HG02970 (cell line): ENCODE data around the gene PDE7B.

ENCODE experiments used
- ATAC-seq: cut with Tn5 transposase; IDR thresholded peaks from one replicate; pipeline ENCODE4 v1.9.1; 2021; ENCODE audit warnings: mild to moderate bottlenecking, moderate library complexity, moderate number of reproducible peaks; ENCODE audit not compliant: unreplicated experiment, low FRiP score

Gene PDE7B

DNA sequence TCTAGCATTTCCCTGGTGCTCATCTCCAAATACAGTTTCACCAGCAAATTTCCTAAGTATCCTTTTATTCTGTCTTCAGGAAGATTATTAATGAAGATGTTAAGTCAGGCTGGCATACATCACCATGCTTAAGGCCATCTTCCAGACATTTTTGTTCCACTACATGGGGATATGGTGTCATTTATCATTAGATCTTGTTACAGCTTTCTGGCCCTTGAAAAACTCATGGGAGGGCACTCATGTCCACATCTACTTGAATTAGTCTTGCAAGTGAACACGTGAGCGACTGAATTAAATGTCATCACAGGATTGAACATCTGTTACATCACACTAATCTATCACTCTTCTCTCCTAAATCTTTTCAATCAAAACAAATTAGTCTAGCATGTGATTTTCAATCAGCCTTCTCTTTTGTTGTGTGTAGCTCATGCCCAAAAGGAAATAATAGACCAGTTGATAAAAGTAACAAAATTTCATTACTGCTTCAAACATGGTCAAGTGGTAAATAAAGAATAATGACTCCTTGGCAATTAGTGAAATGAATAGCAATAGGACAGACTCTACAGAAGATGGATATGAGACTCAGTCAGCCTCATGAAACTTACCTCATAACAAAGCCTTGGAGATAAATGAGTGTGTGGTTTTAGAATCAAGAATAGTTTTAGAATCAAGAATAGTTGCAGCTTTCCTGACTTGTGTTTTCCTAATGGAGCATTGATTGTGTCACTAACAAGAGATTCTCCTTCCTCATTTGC is 318.1 kb downstream of the PDE7B start:
- ATAC-seq, result no peak

DNA sequence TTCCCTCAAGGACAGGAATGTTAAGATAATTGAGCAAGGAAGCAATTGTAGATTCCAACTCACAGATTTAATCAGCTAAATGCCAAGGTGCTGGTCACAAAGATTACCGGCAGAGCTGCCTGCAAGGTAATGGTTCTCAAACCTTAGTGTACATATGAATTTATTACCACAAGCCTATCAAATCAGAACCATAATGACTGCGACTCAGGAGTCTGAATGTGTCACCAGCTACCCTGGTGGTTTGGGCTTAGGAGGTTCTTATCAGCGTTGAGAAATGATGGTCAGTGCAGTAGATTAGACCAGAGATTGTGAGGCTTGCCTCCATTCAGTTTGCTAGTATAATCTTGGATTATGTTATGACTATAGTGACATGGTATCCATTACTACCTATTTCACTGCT is 319.7 kb downstream of the PDE7B start:
- ATAC-seq, result no peak

DNA sequence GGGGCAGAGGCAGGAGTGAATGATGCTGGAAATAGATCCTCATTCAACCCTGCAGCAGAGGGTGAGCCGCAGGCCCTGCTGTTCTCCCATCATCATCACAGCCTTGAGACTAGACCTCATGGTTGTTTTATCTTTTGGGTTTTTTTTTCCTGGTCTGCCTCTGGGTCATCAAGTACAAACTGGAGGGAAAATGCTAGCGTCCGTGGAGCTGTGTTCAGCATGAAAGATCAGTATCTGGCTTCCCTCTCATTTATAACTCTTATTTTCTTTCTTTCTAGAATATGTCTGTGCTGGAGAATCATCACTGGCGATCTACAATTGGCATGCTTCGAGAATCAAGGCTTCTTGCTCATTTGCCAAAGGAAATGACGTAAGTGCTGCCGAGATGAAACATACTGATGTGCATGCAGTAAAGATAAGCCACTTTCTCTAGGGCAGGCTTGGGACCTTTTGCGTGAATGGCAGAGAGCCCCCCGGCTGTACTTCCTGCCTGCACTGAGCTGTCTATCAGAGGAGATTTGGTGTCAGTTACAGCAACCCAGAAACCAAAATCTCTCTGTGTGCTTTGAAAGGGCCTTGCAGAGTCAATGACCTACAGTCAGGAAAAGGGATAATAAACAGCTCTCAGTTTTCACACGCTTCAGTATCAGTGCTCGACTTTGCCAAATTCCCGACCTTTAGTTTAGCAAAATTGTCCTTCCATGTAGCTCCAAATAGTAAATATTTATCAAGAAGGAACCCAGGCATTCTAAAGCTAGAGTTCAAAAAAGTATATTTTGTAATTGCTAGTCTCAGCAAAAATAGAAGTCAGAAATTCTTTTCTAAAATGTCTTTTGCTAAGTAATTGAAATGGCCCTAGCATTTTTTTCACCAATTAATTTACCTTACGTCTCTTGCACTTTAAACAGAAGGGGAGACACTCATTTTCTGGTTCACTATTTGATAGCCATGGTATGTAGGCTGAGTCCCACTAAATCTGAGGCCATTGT is 322.3 kb downstream of the PDE7B start:
- ATAC-seq, result no peak

DNA sequence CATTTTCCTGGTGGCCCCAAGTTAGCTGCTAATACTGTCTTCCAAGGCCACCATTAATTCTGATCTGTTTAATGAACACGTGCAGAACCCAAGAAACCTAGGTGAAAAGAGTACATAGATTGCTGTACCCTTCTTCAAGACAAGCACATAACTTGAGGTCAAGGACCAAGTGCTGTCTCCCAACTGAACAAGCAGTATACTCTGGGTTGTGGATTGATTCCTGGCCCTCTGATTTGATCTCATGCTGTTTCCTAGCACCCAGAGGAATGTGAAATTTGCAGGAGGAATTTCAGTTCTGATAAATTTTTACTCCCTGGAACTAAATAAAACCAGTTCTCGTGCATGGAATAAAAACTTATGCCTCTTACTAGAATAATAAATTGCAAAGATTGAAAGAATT is 323.0 kb downstream of the PDE7B start:
- ATAC-seq, result no peak

DNA sequence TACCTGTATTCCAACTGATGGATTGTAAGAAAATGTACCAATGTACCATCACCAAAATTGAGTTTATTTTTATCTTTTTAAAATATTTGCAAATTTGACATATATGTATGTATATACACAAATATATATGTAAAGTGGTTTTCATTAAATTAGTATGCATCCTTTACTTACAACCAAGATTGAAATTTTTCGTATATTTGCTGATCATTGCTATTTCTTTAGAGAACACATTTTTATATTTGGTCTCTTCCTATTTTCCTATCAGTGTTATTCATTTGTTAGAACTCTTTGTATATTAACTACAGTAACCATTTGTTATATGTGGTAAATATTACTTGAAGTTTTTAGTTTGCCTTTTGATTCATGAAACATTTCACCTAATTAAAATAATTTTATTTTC is 324.4 kb downstream of the PDE7B start:
- ATAC-seq, result no peak

DNA sequence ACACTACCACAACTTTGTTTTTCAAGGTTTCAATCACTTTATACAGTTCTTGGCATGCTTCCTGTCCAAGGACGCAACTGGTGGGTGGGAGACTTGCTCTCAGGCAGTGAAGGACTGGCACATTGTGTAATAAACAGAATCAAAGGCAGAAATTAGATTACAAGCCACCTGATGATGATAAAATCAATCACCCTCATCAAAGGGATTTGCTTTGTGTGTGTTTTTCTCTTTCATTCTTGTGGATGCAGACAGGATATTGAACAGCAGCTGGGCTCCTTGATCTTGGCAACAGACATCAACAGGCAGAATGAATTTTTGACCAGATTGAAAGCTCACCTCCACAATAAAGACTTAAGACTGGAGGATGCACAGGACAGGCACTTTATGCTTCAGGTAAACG is 327.2 kb downstream of the PDE7B start:
- ATAC-seq, result no peak

DNA sequence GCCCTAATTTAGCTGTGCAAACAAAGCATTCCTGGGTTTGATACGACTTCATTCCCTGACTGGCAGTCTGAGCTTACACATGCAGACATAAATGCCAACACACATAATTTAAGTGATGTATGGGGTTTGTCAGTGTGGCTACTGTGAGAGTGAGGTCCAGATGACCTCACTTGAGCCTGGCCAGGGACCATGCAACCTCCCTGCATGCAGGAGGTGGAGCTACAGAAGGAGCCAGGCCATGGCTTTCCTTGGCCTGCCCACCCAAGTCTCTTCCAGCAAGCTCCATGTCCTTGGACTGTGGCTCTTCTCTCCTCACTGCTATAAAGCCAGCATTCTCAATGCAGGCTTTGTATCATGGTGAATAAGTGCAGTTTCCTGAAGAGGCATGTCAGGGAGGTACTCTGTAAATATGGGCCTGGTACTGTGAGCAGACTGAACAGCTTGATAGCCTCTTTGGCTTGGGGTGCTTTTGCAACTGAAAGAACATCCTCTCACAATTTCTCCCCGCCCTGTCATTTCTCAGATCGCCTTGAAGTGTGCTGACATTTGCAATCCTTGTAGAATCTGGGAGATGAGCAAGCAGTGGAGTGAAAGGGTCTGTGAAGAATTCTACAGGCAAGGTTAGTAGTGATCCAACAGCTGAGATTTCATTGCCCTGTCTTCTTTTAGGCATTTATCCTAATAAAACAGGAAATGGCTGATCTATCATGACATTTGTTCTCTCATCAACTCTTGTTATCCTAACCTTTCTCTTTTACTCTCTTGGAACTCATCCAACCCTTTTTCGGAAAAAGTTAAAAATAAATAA is 329.4 kb downstream of the PDE7B start:
- ATAC-seq, result no peak

DNA sequence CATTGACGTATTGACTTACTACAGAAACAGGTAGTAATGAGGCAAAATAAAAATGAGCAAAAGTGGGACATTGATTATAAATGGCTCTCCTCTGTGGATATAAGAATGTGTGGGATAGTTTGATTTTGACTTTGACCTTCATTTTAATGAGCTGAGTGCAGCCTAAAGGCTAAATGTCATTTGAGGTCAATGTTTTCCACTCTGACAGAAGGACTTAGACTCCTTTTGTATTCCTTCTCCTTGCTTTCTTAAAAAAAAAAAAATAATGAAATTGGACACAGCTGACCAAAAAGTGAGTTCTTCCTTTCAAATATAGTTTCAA is 330.0 kb downstream of the PDE7B start:
- no peak for ATAC-seq

DNA sequence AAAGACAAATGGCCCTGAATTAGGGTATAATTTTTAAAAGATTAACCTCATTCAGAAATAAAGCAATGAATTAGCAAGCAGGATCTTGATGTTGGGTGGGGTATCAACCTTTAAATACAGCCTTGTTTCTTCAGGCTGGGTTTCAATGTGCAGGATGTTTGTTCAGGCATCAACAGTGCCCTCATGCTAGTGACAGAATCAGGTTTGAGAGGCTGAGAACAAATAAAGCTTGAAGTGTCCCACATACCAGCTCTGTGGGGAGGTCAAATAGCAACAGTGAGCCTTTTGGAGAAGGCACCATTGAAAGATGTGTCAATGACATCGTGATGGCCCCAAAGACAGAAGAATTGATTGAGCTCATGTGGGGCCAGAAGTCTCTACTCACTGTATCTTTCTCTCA is 330.4 kb downstream of the PDE7B start:
- ATAC-seq, result no peak

DNA sequence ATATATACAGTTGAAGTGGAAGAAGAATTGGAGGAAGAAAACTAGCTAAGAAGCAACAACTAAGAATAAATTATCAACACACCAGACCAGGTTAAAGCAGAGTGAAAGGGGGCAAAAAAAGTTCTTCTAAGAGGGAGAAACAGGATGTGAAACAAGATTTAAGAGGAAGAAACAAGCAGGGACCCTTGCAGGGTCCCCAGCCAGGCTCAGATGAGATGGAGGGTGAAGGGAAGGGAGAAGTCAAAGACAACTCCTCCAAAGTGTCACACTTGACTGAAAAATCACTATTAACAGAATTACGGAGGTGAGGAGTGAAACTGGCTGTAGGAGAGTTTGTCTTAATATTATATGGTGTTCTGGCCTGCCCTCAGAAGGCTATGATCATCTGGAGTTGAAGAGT is 333.2 kb downstream of the PDE7B start:
- ATAC-seq, result no peak

DNA sequence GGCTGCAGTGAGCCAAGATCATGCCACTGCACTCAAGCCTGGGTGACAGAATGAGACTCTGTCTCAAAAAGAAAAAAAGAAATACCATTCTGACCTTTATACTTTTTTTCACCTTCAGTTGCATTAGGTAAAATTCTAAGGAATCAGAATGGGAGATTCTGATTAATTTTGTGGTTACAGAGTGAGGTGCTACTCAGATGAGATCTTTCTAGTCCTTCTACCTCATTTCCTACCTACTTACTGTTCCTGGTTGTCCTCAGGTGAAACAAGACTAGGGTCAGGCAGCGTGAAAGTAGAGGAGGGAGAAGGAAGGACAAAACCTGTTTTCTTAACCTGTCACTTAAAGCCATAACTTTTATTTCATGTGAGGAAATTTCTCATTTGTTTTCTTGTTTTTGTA is 334.9 kb downstream of the PDE7B start:
- no peak for ATAC-seq

DNA sequence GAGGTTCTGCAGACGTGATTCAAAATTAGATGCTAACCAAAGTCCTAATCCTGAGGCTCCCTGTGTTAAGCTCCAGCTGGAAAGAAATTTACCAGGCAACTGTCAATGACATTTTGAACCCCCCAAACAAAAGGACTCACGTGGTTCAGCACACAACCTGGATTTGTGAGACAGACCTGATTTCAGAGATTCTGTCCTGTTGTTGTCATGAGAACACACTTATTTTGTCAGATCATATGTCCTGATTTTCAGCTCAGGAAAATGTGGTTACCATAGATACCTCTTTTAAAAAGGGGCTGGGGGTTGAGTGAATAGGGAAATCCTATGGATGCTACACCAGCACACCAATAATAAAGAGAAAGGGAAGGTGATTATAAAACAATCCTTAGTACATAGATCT is 337.0 kb downstream of the PDE7B start:
- ATAC-seq, result no peak

DNA sequence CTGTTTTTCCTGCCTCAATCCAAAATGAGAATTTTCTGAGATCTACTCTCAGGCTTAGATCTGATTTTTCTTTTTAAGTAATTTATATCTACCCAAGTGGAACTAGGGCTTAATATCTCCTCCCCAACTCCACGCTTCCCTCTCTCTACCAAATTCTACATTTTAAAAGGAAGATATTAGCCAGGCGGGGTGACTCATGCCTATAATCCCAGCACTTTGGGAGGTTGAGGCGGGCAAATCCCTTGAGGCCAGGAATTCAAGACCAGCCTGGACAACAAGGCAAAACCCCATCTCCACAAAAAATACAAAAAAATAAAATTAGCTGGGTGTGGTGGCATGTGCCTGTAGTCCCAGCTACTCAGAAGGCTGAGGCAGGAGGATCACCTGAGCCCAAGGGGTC is 337.6 kb downstream of the PDE7B start:
- ATAC-seq, result no peak

DNA sequence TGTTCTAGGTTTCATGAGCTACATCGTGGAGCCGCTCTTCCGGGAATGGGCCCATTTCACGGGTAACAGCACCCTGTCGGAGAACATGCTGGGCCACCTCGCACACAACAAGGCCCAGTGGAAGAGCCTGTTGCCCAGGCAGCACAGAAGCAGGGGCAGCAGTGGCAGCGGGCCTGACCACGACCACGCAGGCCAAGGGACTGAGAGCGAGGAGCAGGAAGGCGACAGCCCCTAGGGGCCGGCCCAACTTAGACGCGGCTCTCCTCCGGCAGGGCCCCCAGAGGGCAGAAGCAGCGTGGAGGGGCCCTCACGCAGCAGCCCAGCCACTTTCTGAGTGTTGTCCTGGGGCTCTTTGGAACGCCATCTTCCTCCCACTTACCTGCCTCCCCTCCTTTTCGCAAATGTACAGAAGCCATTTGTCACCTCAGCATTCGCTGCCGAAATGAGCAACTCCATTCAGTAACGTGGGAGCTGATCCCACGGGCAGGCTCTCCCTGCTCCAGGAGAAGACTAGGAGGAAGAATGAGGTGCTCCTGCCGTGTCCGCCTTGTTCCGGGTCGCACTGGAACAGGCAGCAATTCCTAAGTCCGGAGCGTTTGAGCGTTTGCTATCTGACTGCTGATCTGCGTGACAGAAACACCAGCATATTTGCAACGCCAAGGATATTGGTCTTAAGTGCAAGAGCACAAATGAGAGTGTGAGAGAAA is 340.3 kb downstream of the PDE7B start:
- no peak for ATAC-seq

DNA sequence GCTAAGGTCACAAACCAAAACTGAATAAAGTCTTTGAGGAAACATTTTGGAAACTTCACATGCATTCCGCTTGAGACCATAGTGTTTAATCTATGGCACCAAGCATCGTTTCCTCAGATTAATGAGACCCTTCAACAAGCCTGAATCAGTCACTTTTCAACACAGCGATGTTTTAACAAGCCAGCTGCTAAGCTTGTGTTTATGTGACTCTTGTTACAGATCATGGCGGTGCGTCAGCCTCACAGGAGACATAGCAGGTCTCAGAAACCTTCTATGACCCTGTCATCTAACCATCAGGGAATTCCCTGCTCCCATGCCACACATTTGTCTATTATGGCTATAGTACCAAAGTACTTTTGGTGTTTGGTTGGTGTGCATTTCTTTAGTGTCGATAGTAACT is 341.4 kb downstream of the PDE7B start:
- no peak for ATAC-seq

DNA sequence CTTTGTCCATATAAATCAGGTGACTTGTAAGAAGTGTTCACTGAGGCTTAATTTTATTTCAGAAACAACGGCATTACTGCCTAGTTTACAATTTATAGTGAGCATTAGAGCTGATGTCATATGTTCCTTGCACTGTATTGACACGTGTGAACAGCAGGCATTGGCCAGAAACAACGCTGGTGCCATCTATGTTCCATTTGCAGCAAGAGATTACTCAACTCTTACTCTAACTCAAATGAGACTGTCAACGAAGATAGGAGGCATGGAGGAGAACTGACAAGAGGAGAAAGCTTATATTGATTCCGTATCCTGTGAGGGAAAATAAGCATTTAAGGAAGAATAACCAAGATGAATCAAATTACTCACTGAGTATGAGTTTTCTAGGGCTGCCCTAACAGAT is 350.2 kb downstream of the PDE7B start:
- ATAC-seq, result no peak

DNA sequence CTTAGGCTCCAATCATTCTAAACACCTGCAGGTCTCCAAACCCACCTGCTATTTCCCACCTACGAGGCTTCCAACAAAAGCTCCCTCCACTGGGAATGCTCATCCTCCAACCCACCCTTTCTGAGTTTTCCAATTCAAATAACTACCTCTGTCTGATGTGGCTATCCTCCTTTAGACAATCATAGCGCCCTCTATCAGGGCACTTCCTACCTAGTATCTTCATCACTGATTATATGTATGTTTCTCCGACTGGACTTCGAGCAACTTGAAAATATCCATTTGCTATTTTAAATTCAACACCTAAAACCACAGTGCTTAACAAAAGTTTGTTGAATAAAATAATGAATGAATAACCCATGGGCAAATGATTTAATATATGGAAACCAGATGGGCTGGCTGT is 357.3 kb downstream of the PDE7B start:
- ATAC-seq, result no peak

DNA sequence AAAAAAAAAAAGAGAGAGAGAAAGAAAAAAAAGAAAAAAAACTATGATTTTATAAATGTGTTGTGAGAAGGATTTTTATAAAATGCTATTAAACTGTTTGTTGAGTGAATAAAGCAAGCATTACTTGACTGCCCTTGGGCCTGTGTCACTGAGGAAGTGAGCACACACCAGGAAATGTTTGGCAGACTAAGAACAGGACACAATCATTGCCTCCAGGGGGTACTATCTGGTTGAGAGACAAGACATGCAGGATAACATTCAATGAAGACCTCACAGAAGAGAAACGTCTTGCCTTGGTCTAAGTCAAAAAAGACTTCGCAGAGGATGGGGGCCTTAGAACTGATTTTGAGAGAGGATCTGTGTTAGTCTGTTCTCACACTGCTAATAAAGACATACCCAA is 358.0 kb downstream of the PDE7B start:
- no peak for ATAC-seq

DNA sequence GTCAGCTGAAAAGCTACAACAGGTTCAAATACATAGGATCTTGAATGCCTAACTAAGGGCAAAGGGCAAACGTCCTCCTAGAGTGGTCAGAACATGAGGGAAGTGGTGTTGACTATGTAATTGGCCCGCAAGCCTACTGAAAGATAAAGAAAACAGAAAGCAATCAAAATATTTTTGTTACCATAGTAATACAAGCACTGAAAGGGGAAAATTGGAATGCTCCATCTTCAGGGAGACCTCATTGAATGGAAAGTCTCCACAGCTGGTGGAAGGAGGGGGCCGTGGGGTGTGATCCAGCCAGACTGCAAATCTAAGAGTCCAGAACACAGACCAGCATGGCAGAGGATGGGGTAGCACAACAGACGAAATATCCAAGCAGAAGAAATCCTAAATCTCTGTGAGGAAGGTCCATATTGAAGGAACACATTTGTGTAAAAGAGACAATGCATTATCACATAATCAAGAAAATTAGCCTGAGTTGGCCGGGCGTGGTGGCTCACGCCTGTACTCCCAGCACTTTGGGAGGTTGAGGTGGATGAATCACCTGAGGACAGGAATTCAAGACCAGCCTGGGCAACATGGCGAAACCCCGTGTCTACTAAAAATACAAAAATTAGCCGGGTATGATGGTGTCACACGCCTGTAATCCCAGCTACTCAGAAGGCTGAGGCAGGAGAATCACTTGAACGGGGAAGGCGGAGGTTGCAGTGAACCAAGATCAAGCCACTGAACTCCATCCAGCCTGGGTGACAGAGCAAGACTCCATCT is 359.1 kb downstream of the PDE7B start:
- ATAC-seq, result no peak

DNA sequence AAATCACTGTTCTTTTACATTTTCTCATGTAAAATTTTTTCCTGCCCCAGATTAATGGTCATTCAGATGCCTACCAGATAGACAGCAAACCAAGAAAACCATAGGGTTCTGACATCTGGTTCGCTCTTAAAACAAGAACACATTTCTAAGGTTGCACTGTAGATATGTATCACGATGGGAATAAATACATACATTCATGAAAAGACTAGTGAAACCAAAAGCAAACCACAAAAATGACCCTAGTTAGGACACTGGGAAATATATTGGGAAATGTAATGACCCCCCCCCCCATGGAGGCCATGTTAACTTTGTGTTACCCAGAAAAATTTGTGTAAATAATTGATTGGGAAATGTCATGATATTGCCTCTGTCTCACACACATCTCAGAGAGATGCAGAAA is 361.1 kb downstream of the PDE7B start:
- ATAC-seq, result no peak
